Right lobe of liver (tissue), 4 donors: ENCODE results near the gene EFR3B.

Experiments
- CTCF ChIP-seq, 4 donors: fragments of 200-600 bp in 3 of 4; fragments of 450-650 bp in 1 of 4; IDR thresholded peaks; one replicate each; pipeline versions ENCODE4 v1.5.1 to v1.8.0; 2016 to 2022; ENCODE audit warnings: antibody characterized with exemption in 4 of 4, mild to moderate bottlenecking in 2 of 4
- POLR2A ChIP-seq: fragments of 450-650 bp; IDR thresholded peaks from one replicate; pipeline ENCODE4 v1.6.1; 2017; ENCODE audit warnings: antibody characterized with exemption, mild to moderate bottlenecking
- donor health status: DM: no; HTN: no; CAD: no.
- donor health status: DM: no; HTN: no; CAD: no.
- donor health status: DM: no; HTN: yes; CAD: no.

GRCh38 chr2:25188405-25188804 is 146.5 kb downstream of the EFR3B start:
- no peak for TF ChIP-seq CTCF (IDR thresholded peaks at IDR 0.05)
- TF ChIP-seq POLR2A, result no peak
